GM18909 (cell line): ENCODE results near the gene POLR2L.

Experiments used
- ATAC-seq: cut with Tn5 transposase; IDR thresholded peaks from one replicate; pipeline ENCODE4 v1.9.1; 2021; ENCODE audit warnings: mild to moderate bottlenecking; ENCODE audit not compliant: unreplicated experiment, poor library complexity

POLR2L gene

DNA sequence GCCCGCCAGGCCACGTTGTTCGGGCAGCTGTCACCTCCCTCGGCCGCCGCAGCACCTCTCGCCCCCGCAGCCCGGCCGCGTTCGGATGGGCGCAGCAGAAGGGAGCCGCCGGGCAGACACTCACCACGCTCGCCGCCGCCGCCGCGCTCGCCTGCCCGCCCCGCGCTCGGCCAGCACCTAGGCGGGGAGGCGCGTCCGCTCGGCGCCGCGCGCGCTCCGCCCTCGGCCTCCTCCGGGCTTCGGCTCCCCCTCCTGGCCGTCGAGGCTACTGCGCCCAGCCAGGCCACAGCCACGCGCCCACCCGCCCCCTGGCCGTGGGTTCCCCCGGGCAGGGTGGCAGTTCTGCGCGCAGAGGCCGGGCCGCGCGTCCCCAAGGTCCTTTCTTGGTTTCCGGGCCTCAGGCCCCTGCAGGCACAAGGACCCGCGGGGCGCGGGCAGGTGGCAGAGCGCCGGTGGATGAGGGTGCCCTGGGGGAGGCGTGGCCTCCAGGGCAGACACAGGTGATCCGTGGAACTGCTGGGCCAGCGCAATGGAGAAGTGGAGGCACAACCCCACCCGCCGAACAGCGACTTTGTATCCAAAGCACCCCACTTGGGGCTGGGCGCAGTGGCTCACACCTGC, 44.1 kb downstream of the POLR2L start, which contains the start of gene SLC25A22:
Gene SLC25A22, minus strand, starts transcription at position 189 of the 621 bp plus-strand sequence. CDS start 3,275 bp downstream, outside the sequence.
- peak; percentile 60 for ATAC-seq

DNA sequence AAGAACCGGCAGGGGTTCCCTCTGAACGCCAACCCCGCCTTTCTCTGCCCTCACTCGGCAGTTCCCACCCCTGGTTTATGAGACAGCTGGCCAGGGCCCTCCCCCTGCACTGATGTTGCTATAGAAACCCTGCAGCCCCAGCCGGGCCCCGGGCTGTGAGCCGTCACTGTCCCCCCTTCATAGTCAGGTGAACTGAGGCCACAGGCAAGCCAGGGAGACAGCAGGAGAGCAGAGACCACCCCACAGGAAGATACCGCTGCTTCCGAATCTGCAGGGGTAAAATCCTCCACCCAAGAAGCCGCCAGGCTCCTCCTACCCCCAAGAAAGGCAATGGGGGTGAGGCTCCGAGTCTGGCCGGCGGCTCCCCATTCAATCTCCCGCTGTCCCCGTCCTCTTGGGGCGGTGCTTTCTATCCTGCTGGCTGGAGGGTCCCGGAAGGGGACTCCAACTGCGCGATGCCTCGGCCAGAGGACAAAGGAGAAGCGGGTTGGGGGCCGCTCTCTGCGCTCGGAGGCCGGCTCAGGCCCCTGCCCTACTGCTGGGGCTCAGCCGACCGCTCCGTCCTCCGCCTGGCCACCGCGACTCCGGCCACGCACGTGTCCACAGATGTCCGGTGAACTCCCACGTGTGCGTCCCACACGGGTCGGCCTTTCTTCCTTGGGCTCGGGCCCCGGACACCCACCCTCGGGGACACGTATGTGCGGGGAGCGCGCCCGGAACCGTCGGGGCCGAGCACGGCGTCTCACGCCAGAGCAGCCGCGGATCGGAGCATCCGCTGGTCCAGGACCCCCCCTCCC, 44.8 kb downstream of the POLR2L start:
- ATAC-seq = peak; percentile 38

DNA sequence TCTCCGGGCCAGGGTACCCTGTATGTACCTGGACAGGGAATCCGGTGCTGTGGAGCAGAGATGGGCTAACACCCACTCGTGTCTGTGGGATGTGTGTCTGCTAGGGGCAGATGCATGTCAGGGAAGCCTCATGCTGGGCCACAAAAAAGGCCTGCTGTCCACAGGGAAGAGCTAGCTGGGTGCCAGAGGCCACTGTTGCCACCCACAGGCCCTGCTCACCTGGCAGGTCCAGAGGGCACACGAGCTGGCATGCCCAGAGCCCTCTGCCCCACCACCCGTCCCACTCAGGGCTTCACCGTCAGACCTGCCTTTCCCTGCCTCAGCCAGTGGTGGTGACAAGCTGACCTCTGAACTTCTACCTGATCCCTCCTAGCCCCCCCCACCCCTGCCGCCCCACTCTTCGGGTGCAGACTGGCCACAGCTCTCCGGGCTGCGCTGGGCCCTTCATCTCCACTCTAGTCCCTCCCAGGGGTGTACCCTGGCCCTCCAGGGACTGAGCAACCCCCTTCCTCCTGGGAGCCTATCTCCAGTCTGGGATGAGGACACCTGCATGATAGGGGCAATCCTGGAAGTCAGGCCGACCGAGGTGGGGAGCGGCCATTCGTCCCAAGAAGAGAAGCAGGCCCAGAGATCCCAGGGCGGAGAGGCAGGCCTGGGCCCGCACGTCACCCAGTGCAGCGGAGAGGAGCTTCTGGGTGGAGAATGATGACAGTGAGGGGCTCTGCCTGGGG, 45.6 kb downstream of the POLR2L start:
- no peak for ATAC-seq

DNA sequence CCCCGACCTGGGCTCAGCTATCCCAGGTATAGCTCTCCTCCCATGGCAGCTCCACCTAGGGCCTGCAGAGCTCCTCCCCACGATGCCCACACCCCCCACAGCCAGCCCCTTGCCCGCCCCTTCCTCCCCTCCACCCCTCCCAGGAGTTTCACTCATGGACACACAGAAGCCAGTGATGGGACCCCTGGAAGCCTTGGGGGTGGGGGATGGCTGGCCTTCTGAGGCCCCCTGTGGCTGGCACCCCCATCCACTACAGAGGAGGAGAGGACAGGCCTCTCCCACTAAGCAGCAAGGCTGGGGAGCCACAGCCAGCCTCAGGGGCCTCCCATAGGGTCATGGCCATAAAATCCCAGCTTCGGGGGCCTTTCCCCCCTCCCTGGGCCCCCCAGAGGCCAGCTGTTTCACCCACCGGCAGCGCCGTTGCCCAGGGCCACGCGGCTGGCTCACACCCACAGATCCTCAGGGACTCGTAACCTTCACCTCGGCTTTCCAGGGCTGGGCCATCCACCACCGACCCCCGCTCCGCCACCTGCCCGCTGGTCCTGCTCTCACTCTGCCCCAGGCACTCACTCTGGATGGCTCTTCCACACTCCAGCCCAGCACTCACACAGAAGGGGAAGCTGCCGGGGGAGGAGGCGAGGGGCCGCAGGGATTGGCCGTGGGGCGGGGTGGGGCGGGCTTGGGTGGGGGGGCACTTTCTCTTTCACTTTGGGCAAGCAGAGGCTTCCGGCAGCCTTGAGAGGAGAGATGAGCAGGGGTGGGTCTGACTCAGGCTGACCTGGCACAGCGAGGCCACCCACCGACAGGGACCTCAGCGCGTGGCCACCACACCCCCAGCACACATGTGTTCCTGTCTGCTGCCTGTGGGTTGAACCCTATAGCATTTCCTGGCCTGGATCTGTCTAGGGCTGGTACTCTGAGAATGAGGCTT, 46.4 kb downstream of the POLR2L start:
- no peak for ATAC-seq

DNA sequence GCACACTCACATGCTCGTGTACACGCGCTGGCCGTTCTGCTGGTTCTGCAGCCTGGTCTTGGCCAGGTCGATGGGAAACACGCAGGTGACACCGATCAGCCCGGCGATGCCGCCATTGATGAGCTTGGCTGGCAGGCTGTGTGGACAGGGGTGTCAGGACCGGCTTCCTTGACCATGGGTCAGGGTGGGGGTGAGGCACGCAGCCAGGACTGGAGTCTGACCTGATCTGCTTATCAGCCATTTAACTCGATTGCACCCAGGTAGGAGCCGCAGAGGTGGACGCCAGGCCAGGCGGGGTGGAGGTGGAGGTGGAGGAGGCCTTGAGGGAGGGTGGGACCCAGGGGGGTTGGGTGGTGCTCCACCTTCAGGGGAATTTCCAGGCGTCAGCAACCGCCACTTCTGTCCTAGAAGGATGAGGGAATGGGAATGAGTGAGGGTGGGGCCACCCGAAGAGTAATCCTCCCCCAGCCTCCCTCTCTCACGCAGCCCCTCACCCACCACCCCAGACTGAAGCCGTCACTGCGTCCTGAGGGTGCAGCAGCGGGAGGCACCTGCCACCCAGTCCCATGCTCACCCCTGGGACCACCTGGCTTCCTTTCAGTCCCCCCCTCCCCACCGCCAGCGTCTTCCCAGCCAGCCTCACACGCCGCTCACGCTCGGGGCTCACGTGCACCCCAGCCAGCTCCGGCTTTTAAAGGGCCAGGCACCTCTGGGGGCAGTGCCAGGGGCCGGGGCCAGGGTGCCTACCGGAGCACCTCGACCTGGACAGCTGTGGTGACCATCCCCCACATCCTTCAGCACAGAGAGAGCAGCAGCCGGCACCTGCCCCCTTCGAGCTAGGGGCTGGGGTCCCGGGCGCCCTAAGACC, 47.3 kb downstream of the POLR2L start:
- no peak for ATAC-seq

DNA sequence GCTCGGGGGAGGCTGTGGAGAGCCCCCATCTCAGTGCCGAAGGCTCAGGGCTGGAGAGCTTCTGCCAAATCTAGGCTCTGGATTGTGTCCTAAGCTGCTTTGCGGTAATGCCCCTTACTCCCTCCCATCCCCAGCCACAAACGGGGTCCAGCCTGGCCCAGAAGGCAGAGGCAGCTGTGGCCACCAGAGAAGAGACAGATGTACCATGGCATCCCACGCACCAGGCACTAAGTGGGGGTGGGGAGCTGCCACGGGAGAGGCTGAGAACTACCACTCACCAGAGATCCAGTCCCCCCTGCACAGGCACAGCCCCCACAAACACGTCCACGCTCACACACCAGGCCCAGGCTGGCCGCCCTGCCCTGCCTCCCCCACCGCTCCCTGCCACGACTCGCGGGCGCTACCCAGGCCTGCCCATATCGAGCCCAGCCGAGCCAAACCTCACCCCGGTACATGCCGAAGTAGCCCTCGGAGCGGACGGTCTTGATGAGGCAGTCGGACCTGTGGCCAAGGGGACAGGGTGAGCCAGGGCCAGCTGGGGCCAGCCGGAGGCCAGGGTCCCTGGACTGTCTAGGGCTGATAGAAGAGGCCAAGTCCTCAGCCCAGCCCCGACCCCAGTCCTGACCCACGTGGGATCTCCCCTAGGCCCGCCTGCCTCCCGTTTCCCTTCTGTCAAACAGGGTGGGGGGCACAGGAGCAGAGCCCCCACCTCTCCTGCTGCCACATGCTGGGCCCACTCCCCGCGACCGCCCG, 48.1 kb downstream of the POLR2L start:
- no peak for ATAC-seq

DNA sequence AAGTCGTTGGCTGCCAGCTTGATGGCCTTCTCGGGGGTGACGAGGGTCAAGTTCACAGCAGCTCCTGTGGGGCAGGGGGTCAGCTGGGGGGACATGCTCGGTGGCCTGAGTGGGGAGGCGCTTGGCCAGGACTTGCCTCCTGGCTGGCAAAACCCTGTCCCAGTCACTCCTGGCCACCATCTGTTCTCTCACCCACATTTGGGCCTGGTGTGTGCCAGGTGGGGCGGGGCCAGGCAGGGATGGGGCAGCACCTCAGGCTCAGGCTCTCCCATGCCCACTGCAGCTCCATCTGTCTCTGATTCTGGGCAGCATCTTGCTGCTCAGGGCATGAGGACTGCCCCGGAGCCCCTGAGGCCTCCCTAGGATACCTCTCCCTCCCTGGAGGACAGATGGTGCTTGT, 48.8 kb downstream of the POLR2L start:
- no peak for ATAC-seq

DNA sequence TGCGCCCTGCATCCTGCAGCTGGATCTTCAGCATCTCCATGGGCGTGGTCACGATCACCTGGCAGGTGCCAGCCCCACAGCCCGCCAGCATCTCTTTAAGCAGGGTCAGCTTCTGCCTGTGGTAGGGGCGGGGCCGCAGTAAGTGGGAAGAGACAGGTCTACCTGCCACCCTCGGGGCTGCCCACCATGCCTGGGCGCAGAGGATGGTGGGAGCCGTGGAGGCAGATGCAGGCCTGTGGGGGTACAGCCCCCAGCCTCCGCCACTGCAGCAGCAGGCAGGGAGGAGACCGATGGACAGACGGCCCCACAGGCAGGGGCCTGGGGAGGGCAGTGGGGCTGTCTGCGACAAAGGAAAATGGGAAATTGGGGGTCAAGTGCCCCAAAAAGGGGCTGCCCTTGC, 49.5 kb downstream of the POLR2L start:
- ATAC-seq = no peak

DNA sequence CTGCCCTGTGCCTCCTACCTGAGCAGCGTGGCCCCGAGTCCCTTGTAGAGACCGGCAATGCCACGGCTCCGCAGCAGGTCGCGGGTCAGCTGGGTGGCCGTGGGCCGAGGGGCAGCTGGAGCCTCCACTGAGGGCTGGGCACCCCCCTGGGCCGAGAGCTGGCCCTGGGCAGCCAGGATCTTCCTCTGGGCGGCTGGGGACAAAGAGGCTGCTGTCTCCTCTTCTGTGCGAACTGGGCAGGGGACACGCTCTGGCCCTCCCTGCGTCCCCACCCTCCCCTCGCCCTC, 49.9 kb downstream of the POLR2L start:
- ATAC-seq = no peak

DNA sequence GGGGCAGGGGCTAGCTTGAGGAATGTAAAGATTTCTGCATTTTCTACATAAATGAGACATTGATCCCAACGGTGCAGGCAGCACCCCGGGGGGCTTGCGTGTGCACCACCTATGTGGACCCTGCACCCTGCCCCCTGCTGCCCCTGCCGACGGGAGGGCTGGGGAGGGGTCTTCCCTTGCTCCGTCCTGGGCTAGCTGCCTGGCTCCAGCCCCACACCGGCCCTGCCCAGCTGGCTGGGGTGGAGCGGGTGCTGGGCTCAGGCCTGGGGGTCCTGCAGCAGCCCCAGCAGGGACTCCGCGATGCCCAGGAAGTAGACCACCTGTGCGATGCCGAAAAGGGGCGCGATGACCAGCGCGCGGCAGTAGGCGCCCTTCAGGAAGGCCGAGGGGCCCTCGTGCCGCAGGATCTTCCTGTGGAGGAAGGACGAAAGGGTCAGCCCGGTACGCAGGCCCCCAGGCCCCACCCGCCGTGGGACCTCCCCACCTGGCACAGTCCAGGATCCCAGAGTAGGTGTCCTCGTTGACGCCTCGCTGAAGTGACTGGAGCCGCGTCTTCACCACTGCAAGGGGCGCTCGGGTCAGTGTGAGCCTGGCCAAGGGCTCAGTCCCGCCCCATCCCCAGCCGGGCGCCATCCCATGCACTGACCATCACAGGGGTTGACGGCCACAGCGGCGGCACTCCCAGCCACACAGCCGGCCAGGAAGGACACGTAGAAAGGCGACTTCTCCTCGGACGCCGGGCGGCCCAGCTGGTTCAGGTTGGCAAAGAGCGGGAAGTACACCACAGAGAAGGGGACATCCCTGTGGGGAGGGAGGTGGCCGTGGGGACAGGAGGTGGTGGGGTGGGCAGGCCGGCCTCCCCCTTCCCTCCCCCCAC, 50.4 kb downstream of the POLR2L start:
- no peak for ATAC-seq

DNA sequence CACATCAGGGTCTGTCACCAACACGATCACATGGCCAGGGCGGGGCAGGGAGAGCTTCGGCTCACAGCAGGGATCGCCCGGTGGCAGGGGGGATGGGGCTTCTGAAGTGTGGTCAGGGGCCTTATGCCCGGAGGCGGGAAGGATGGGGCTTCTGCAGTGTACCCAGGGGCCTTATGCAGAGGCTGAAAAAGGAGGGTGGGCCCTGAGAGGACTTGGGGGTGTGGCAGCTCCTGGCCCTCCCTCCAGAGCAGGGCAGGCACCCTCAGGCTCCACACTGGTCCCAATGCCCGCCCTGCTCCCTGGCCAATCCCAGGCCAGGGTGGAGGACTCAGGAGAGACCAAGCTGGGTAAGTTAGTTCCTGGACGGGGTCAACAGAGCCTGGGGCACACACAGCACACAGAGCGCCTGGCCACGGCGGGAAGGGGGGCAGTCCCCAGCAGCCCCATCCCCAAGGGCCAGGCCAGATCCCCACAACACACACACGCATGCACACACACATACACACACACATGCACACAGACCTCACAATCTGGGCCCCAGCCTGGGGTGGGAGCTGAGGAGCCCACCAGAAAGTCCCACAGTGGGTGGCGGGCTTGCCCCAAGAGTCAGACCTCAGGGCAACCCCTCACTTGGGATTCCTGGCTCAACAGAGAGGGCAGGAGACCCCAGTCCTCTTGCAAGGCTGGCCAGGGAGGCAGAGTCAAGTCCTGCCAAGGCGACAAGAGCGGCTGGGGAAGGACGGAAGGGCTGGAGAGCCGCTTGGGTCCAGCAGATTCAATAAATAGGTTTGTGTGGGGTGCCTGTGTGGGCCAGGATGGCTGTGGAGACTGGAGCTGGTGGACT, 51.4 kb downstream of the POLR2L start:
- no peak for ATAC-seq

DNA sequence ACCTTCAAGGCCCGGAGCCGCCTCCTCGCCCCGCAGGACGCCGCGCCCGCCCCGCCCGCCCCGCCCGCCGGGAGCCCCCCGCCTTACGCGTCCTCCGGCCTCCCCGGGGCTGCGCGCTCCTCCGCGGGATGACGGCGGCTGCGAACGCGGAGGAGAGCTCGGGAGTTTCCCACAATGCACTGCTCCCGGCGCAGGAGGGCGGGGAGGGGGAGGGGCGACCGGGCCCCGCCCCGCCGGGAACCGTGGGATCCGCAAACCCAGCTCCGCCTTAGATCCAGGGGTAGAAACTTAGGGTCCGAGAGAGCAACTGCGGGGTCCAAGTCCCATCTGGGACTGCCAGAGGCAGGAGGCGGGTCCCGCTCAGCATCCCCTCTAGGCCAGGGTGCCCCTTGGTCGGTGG, 52.4 kb downstream of the POLR2L start, which contains the start of gene CEND1:
Gene CEND1, minus strand, starts transcription at position 148 of the 400 bp plus-strand sequence. CDS start 1,514 bp downstream, outside the sequence.
- ATAC-seq = no peak
